GM23338 (cell line): Measurements from ENCODE around the gene PRKAR1B.

Experiments used
- CREB1 ChIP-seq: fragments of 250-450 bp; sonication (Bioruptor Pico); IDR thresholded peaks from 2 replicates; pipeline ENCODE4 v1.5.0; 2020; ENCODE audit warnings: low read depth, mild to moderate bottlenecking, moderate library complexity
- CTCF ChIP-seq, 2 experiments: fragments of 200-600 bp in 1 of 2; sonication (generic) in 1 of 2; conservative IDR thresholded peaks; 2 replicates each; pipeline versions ENCODE4 v1.5.1 to v1.6.1; 2016 to 2017; ENCODE audit warnings: antibody characterized with exemption in 2 of 2, low read depth in 2 of 2, mild to moderate bottlenecking in 2 of 2, moderate library complexity in 1 of 2
- ETS1 ChIP-seq: IDR thresholded peaks from 2 replicates; pipeline ENCODE4 v1.6.1; 2016; ENCODE audit warnings: antibody characterized with exemption
- EZH2 ChIP-seq: fragments of 200-600 bp; sonication (generic); IDR thresholded peaks from one replicate; pipeline ENCODE4 v1.8.0; 2017; ENCODE audit warnings: antibody characterized with exemption, mild to moderate bottlenecking, low read depth; ENCODE audit not compliant: unreplicated experiment
- JUNB ChIP-seq: IDR thresholded peaks from one replicate; pipeline ENCODE4 v1.6.1; 2016; ENCODE audit warnings: antibody characterized with exemption; ENCODE audit not compliant: unreplicated experiment
- POLR2AphosphoS5 ChIP-seq: IDR thresholded peaks from 2 replicates; pipeline ENCODE4 v1.6.1; 2016; ENCODE audit warnings: antibody characterized with exemption, low read depth
- REST ChIP-seq: IDR thresholded peaks from one replicate; pipeline ENCODE4 v1.6.1; 2018; ENCODE audit warnings: antibody characterized with exemption; ENCODE audit not compliant: unreplicated experiment
- ZNF114 ChIP-seq: fragments of 250-450 bp; sonication (Bioruptor Pico); IDR thresholded peaks from 2 replicates; pipeline ENCODE4 v1.5.0; 2020; ENCODE audit warnings: mild to moderate bottlenecking, moderate library complexity
- ZNF331 ChIP-seq: fragments of 250-450 bp; sonication (Bioruptor Pico); IDR thresholded peaks from 2 replicates; pipeline ENCODE4 v1.5.0; 2020; ENCODE audit warnings: low read depth, mild to moderate bottlenecking, moderate library complexity

GRCh38 chr7:608361-608760 lies 118.7 kb downstream of the PRKAR1B start:
- TF ChIP-seq EZH2 (no peak), CTCF (conservative IDR thresholded peaks at IDR 0.05; ENCODE audit: low read depth in 2 of 2) (no peak), ETS1 (no peak), ZNF331 (CRISPR knock-in tag) (no peak), REST (no peak), JUNB (no peak), POLR2AphosphoS5 (no peak), CREB1 (CRISPR knock-in tag) (no peak), ZNF114 (CRISPR knock-in tag) (no peak)
